ES-I3 (cell line): ENCODE data around the gene GALNT13.
"Not testable (repeated sequence)": the region's sequence is repeated elsewhere in the genome, so short reads cannot be mapped to it uniquely, and the experiment has no call there.

Experiments
- H3K36me3 ChIP-seq: 2 replicates; pipeline ENCODE4 v1.6.1; 2013; ENCODE audit warnings: mild to moderate bottlenecking, low read length, control low read depth, moderate library complexity; ENCODE audit not compliant: insufficient read depth
- H3K4me1 ChIP-seq: 2 replicates; pipeline ENCODE4 v1.6.1; 2013; ENCODE audit warnings: mild to moderate bottlenecking, control low read depth, low read length; ENCODE audit not compliant: insufficient read depth
- H3K9ac ChIP-seq: 2 replicates; pipeline ENCODE4 v1.6.1; 2013; ENCODE audit warnings: low read depth, mild to moderate bottlenecking, low read length, moderate library complexity
- H3K9me3 ChIP-seq: 2 replicates; pipeline ENCODE4 v1.6.1; 2013; ENCODE audit warnings: mild to moderate bottlenecking, low read length, moderate library complexity; ENCODE audit not compliant: control insufficient read depth, insufficient read depth

GALNT13 gene

DNA sequence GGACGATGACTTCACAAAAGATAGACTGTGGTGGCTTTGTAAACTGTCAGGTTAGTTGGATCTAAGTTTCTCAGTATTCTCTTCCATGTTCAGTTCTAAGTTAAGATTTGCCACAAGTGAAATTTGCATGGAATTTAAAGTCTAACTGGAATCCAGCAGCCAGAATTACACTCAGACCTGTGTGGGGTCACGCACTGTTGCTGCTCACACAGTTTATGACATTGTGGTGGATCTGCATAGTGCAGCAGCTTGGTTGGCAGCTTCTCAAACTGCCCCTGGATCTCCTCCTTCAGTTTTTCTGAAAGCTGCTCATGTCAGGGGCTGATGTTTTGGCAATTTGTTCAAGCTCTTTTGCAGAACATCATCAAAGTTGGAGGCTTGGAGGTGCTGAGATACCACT is 598.7 kb downstream of the GALNT13 start:
- Histone ChIP-seq H3K4me1 (no peaks in the 10 kb centered on the region), H3K9me3 (no peaks in the 10 kb centered on the region; the same call in none of the 2 replicates), H3K36me3 (no peaks in the 10 kb centered on the region), H3K9ac (no peak overlapping the region)

DNA sequence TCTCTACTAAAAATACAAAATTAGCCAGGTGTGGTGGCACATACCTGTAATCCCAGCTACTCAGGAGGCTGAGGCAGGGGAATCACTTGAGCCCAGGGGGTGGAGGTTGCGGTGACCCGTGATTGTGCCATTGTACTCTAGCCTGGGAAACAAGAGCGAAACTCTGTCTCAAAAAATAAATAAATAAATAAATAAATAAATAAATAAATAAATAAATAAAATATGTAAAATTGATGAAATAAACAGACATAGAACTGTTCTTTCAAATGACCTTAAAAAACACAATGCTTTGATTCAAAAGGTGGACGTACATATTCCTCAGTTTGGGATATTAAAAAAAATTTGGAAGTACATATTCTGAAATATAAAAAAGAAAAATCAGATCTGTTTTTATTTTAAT is 599.8 kb downstream of the GALNT13 start:
- H3K9me3 ChIP-seq, H3K9ac ChIP-seq, H3K36me3 ChIP-seq, H3K4me1 ChIP-seq: not testable (repeated sequence)

DNA sequence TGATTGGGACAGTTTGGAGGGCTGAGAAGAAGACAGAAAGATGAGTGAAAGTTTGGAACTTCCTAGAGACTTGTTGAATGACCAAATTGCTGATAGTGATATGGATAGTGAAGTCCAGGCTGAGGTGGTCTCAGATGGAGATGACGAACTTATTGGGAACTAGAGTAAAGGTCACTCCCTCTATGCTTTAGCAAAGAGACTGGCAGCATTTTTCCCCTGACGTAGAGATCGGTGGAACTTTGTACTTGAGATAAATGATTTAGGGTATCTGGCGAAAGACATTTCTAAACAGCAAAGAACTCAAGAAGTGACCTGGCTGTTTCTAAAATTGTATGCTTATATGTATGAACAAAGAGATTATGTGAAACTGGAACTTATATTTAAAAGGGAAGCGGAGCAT is 605.6 kb downstream of the GALNT13 start:
- Histone ChIP-seq H3K4me1 (peaks cover 8% of the 10 kb centered on the region; the same call in 1 of the 2 replicates), H3K9ac (no peak overlapping the region), H3K36me3 (no peaks in the 10 kb centered on the region), H3K9me3 (no peaks in the 10 kb centered on the region; the same call in none of the 2 replicates)

DNA sequence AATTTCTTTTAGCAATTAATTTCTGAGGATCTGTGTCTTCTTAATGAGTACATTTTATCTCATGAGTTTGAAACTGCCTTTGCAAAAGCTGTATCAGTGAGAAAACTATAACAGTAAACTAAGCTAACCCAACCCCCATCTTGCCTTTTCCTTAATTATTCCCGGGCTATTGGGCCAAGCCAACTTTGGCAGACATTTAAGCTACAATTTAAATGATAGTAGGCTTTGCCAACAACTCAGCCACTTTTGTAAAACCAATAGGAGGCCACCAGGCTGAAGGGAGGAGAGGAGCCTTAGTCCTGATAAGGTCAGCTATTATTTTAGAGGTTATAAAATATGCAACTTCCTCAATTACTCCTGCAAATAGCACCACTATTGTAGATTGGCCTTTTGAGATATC is 608.8 kb downstream of the GALNT13 start:
- peaks cover 13% of the 10 kb centered on the region; the same call in 1 of the 2 replicates for H3K4me1 ChIP-seq
- no peaks in the 10 kb centered on the region for H3K36me3 ChIP-seq
- H3K9ac ChIP-seq = no peak overlapping the region
- no peaks in the 10 kb centered on the region for H3K9me3 ChIP-seq

DNA sequence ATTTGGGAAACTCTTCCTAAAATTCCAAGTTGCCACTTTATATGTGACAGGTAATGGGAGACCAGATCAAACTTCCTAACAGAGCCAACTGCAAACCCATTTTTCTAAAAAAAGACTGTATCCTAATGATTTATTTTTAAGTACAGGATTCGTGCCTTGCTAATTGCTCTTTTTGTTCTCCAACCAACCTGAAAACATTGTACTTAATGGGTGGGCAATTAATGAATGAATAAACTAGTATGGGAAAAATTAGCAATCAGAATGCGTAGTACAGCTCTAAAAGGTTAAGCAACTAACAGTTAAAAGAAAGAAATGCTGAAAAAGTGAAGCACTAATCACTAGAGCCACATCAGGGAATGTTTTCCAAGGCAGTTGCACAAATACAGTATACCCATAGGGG is 609.6 kb downstream of the GALNT13 start:
- H3K9me3 ChIP-seq = no peaks in the 10 kb centered on the region
- H3K36me3 ChIP-seq = no peaks in the 10 kb centered on the region
- peaks cover 13% of the 10 kb centered on the region; the same call in 1 of the 2 replicates for H3K4me1 ChIP-seq
- H3K9ac ChIP-seq = no peak overlapping the region

DNA sequence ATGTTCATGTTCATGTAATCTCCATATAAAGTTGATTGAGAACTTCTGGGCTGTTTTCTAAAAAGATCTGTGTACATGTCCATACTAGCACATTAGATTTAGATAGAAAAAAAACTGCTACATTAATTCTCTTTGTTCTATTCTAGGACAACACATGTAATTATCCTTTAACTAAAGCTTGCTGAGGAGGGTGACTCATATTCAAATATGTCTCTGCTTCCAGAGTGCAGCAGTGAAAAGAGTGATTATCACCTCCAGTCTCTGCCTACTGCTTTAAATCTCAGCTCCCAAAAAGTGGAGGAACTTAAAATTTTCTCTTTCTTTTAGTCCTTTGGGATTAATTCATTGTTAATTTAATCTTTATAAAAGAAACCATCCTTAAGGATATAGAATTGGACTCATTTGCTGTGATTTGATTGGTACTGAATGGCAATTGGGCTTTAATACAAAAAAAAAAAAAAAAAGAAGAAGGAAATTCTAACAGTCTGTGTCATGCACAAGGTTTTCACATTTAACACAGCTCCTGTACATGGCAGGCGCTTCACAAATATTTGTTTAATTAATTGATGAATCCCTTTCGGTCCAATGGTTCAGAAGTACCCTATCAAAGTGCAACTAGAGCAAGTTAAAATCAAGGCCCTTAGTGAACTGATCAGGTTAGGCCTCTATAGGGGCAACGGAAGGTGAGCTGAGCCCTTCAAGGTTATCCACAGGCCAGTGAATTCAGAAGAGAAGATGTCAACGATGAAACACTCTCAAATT is 612.8 kb downstream of the GALNT13 start:
- Histone ChIP-seq H3K4me1 (peaks cover 13% of the 10 kb centered on the region; the same call in 1 of the 2 replicates), H3K9me3 (no peaks in the 10 kb centered on the region), H3K36me3 (no peaks in the 10 kb centered on the region), H3K9ac (no peak overlapping the region)

DNA sequence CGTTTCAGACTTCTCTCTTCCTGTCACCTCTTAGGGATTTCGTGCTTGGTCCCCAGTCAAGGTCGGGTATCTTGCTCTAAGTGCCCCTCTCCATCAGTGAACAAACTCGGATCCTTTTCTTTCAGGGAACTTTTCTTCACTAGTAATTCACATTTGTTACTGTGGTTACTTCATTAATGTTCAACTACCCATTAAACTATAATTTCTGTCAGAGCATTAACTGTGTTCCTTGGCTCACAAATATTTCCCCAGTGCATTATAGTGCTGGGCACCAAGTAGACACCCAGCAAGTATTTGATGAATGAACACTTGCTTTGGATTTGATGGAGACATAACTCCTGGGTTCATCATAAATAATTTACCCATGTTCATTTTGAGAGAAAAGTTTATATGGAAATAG is 617.1 kb downstream of the GALNT13 start:
- no peaks in the 10 kb centered on the region for H3K36me3 ChIP-seq
- no peaks in the 10 kb centered on the region for H3K9me3 ChIP-seq
- H3K9ac ChIP-seq = no peak overlapping the region
- 0 out of 2 replicates have a peak, but pooled peaks cover 5% of the 10 kb centered on the region for H3K4me1 ChIP-seq

DNA sequence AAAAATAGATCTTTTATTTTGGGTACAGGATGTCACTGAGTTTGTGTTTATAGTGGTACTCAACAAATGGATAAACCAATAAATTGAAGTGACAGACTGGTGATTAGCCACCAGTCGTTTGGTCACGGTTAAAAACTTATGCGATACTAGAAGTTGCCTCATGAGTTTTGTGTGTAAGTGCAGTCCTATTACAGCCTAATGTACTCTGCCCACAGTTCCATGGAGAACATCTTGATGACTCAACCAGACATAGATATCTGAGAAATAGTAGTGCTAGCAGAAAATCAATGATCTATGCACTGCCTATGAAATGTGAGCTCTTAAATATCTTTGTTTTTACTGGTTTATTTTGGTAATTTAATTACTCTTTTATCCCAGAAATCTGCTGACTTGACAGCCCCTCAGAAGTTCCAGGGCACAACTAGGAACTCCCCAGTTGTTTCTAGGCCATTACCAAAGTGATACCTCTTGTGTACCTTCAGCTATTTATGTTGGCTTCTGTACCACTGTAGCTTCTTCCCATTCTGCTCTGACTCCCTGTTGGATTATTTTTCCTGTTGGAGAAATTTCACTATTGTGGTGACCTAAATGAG is 617.6 kb downstream of the GALNT13 start:
- Histone ChIP-seq H3K9me3 (no peaks in the 10 kb centered on the region), H3K4me1 (no peaks in the 10 kb centered on the region), H3K9ac (no peak overlapping the region), H3K36me3 (no peaks in the 10 kb centered on the region)

DNA sequence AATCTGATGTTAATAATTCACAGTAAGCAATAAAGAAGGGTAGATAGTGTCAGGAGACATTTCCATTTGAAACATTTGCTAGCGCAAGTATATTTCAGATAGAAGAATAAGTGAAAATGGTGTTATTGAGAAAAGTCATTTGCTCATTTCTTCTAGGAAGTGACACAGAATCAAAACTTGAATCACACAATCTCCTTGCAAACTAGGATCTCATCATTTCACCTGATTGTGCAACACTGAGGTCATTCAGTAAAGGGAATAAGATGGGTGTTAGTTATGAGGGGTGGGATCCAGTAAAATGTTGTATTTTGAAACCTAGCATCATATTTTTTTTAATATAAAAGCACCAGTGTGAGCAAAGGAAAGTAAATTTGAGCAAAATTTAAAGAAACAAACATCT is 618.8 kb downstream of the GALNT13 start:
- no peaks in the 10 kb centered on the region for H3K9me3 ChIP-seq
- H3K36me3 ChIP-seq = no peaks in the 10 kb centered on the region
- no peak overlapping the region for H3K9ac ChIP-seq
- no peaks in the 10 kb centered on the region; the same call in 1 of the 2 replicates for H3K4me1 ChIP-seq

DNA sequence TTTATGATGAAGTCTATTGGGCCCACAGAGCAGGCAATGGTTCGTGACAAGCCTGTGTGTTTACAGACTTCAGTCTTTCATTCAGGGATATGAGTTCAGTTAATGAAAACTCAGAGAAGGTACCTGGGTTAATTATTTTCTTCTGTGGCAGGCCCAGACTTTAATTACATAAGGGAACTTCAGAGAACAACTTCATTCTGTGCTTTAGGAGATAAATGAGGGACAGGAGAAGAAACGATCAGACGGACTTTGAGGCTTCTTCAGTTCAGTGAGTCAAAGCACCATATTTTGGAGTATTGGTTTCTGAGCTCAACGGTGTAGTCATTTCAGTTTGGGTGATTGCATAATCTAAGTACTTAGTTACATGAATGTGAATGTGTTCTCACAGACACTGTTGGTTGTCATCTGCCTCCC is 623.7 kb downstream of the GALNT13 start:
- Histone ChIP-seq H3K9me3 (no peaks in the 10 kb centered on the region), H3K36me3 (no peaks in the 10 kb centered on the region), H3K9ac (no peak overlapping the region), H3K4me1 (no peaks in the 10 kb centered on the region; the same call in 1 of the 2 replicates)

DNA sequence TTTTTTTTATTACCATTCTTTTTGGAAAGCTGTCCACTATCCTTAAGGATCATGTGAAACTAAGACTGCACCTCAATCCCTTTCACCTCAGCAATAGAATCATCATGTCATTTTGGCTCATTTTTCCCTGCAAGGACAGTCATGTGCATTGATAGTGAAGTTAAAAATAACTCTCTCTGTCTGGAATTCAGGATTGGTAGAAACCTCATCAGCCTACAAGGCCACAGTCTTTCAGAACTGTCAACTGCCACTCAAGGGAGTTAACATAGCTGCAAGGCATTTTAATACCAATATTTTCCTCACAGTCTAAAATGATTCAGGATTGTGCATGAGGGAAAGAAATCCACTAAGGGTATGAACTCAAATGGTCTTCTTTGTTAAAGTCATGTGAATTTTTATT is 625.3 kb downstream of the GALNT13 start:
- H3K9me3 ChIP-seq = no peaks in the 10 kb centered on the region
- no peaks in the 10 kb centered on the region; the same call in 1 of the 2 replicates for H3K4me1 ChIP-seq
- no peaks in the 10 kb centered on the region for H3K36me3 ChIP-seq
- H3K9ac ChIP-seq = no peak overlapping the region
